Erythroblast (primary cell): Measurements from ENCODE around the gene ZNF362.

Experiments
- GATA1 ChIP-seq: IDR thresholded peaks from 2 replicates; pipeline ENCODE4 v1.6.1; 2011; ENCODE audit warnings: low read depth, mild to moderate bottlenecking, control low read depth, low read length, moderate library complexity
- POLR2A ChIP-seq: IDR thresholded peaks from 2 replicates; pipeline ENCODE4 v1.6.1; 2011; ENCODE audit warnings: mild to moderate bottlenecking, low read length

GRCh38 chr1:33319186-33319948 lies 63.1 kb downstream of the ZNF362 start:
- no peak for TF ChIP-seq POLR2A
- no peak for TF ChIP-seq GATA1
